HEK293 (cell line): ENCODE results near the gene KLF12.

ENCODE experiments used
- CTCF ChIA-PET: fragments of 350-600 bp; formaldehyde crosslinking; extraction: SDS; loops from one replicate; lab custom pipeline; 2021; ENCODE audit warnings: antibody characterized with exemption; lab: Yijun Ruan, JAX
- POLR2A ChIA-PET: fragments of 300-600 bp; formaldehyde crosslinking; extraction: SDS; loops from one replicate; lab custom pipeline; 2020; ENCODE audit warnings: antibody characterized with exemption, inconsistent platforms; lab: Yijun Ruan, JAX
- H3K27ac ChIP-seq: fragments of 200-500 bp; sonication (Bioruptor generic); 2 replicates; pipeline ENCODE4 v1.5.1; 2014; ENCODE audit warnings: low read depth, low read length, control low read depth, inconsistent platforms; ENCODE audit errors: extremely low read depth
- H3K36me3 ChIP-seq, 2 experiments: fragments of 200-500 bp in 1 of 2; sonication (Bioruptor generic) in 1 of 2; 1 replicate in 1 of 2; 2 replicates in 1 of 2; pipeline ENCODE4 v1.5.1; 2014 to 2017; ENCODE audit warnings: inconsistent platforms in 2 of 2, low read length in 2 of 2; ENCODE audit not compliant: control insufficient read depth in 2 of 2, insufficient read depth in 1 of 2
- H3K4me1 ChIP-seq: fragments of 200-500 bp; sonication (Bioruptor generic); 2 replicates; pipeline ENCODE4 v1.5.1; 2014; ENCODE audit warnings: mild to moderate bottlenecking, low read length, inconsistent platforms; ENCODE audit not compliant: control insufficient read depth, insufficient read depth
- H3K4me3 ChIP-seq: 2 replicates; pipeline ENCODE4 v1.5.1; 2011; ENCODE audit warnings: low read depth, mild to moderate bottlenecking, control low read depth, low read length, moderate library complexity
- H3K9me3 ChIP-seq: fragments of 200-500 bp; sonication (Bioruptor generic); 2 replicates; pipeline ENCODE4 v1.5.1; 2014; ENCODE audit warnings: low read depth, low read length, inconsistent platforms; ENCODE audit not compliant: control insufficient read depth, insufficient read depth
- BCL11A ChIP-seq: fragments of 450-650 bp; formaldehyde crosslinking; IDR thresholded peaks from 2 replicates; pipeline ENCODE4 v1.5.1; 2016; ENCODE audit warnings: low read depth, missing biosample characterization, missing genetic modification characterization
- GLIS2 ChIP-seq: fragments of 450-650 bp; formaldehyde crosslinking; IDR thresholded peaks from 2 replicates; pipeline ENCODE4 v1.5.1; 2016; ENCODE audit warnings: missing biosample characterization, missing genetic modification characterization
- KLF1 ChIP-seq: fragments of 450-650 bp; formaldehyde crosslinking; IDR thresholded peaks from 2 replicates; pipeline ENCODE4 v1.5.1; 2016; ENCODE audit warnings: missing biosample characterization, missing genetic modification characterization
- TCF7L2 ChIP-seq: IDR thresholded peaks from 2 replicates; pipeline ENCODE4 v1.6.1; 2011; ENCODE audit warnings: low read depth, mild to moderate bottlenecking, inconsistent platforms, low read length, moderate library complexity, borderline replicate concordance
- YY1 ChIP-seq: fragments of 450-650 bp; formaldehyde crosslinking; IDR thresholded peaks from 2 replicates; pipeline ENCODE4 v1.5.1; 2018; ENCODE audit warnings: missing biosample characterization, missing genetic modification characterization
- ZBTB49 ChIP-seq: fragments of 450-650 bp; formaldehyde crosslinking; IDR thresholded peaks from 2 replicates; pipeline ENCODE4 v1.5.1; 2016; ENCODE audit warnings: missing biosample characterization, missing genetic modification characterization, low read depth
- ZFP41 ChIP-seq: fragments of 450-650 bp; formaldehyde crosslinking; IDR thresholded peaks from 2 replicates; pipeline ENCODE4 v1.5.1; 2016; ENCODE audit warnings: missing biosample characterization, missing genetic modification characterization, borderline replicate concordance
- ZIC2 ChIP-seq: fragments of 450-650 bp; formaldehyde crosslinking; IDR thresholded peaks from 2 replicates; pipeline ENCODE4 v1.5.1; 2016; ENCODE audit warnings: missing biosample characterization, missing genetic modification characterization
- ZNF10 ChIP-seq: fragments of 450-650 bp; formaldehyde crosslinking; IDR thresholded peaks from 2 replicates; pipeline ENCODE4 v1.5.1; 2017; ENCODE audit warnings: missing biosample characterization, missing genetic modification characterization
- ZNF121 ChIP-seq: fragments of 450-650 bp; formaldehyde crosslinking; IDR thresholded peaks from 2 replicates; pipeline ENCODE4 v1.5.1; 2016; ENCODE audit warnings: missing biosample characterization, missing genetic modification characterization
- ZNF146 ChIP-seq: fragments of 450-650 bp; formaldehyde crosslinking; IDR thresholded peaks from 2 replicates; pipeline ENCODE4 v1.5.1; 2016; ENCODE audit warnings: missing biosample characterization, missing genetic modification characterization
- ZNF202 ChIP-seq: fragments of 450-650 bp; formaldehyde crosslinking; IDR thresholded peaks from 2 replicates; pipeline ENCODE4 v1.5.1; 2016; ENCODE audit warnings: missing biosample characterization, missing genetic modification characterization, borderline replicate concordance
- ZNF211 ChIP-seq: fragments of 450-650 bp; formaldehyde crosslinking; IDR thresholded peaks from 2 replicates; pipeline ENCODE4 v1.5.1; 2016; ENCODE audit warnings: low read depth, missing biosample characterization, missing genetic modification characterization
- ZNF214 ChIP-seq: fragments of 450-650 bp; formaldehyde crosslinking; IDR thresholded peaks from 2 replicates; pipeline ENCODE4 v1.5.1; 2017; ENCODE audit warnings: missing biosample characterization, mild to moderate bottlenecking, missing genetic modification characterization, borderline replicate concordance
- ZNF274 ChIP-seq, 2 experiments: fragments of 200-500 bp in 1 of 2; fragments of 450-650 bp in 1 of 2; sonication (Bioruptor generic) in 1 of 2; formaldehyde crosslinking in 1 of 2; IDR thresholded peaks; 2 replicates each; pipeline versions ENCODE4 v1.5.1 to v1.6.1; 2014 to 2016; ENCODE audit warnings: borderline replicate concordance in 1 of 2, inconsistent platforms in 1 of 2, low read length in 1 of 2, missing biosample characterization in 1 of 2, missing genetic modification characterization in 1 of 2
- ZNF292 ChIP-seq: fragments of 450-650 bp; formaldehyde crosslinking; IDR thresholded peaks from 2 replicates; pipeline ENCODE4 v1.5.1; 2016; ENCODE audit warnings: low read depth, missing biosample characterization, missing genetic modification characterization, borderline replicate concordance
- ZNF350 ChIP-seq: fragments of 450-650 bp; formaldehyde crosslinking; IDR thresholded peaks from 2 replicates; pipeline ENCODE4 v1.5.0; 2017; ENCODE audit warnings: missing biosample characterization, mild to moderate bottlenecking, missing genetic modification characterization
- ZNF529 ChIP-seq: fragments of 450-650 bp; formaldehyde crosslinking; IDR thresholded peaks from 2 replicates; pipeline ENCODE4 v1.5.1; 2017; ENCODE audit warnings: missing genetic modification characterization, missing biosample characterization; ENCODE audit not compliant: insufficient replicate concordance
- ZNF555 ChIP-seq: fragments of 450-650 bp; formaldehyde crosslinking; conservative IDR thresholded peaks from 2 replicates; pipeline ENCODE4 v1.5.1; 2017; ENCODE audit warnings: missing biosample characterization, mild to moderate bottlenecking, missing genetic modification characterization, inconsistent platforms
- ZNF580 ChIP-seq: fragments of 450-650 bp; formaldehyde crosslinking; IDR thresholded peaks from 2 replicates; pipeline ENCODE4 v1.5.1; 2016; ENCODE audit warnings: missing biosample characterization, missing genetic modification characterization
- ZNF585B ChIP-seq: fragments of 450-650 bp; formaldehyde crosslinking; IDR thresholded peaks from 2 replicates; pipeline ENCODE4 v1.5.1; 2016; ENCODE audit warnings: missing biosample characterization, missing genetic modification characterization
- ZNF626 ChIP-seq: fragments of 450-650 bp; sonication (Bioruptor Pico); formaldehyde crosslinking; IDR thresholded peaks from 2 replicates; pipeline ENCODE4 v1.5.1; 2018; ENCODE audit warnings: missing biosample characterization, missing genetic modification characterization, inconsistent platforms
- ZNF645 ChIP-seq: fragments of 450-650 bp; formaldehyde crosslinking; IDR thresholded peaks from 2 replicates; pipeline ENCODE4; 2016; ENCODE audit warnings: missing biosample characterization, missing genetic modification characterization
- ZNF776 ChIP-seq: fragments of 450-650 bp; formaldehyde crosslinking; IDR thresholded peaks from 2 replicates; pipeline ENCODE4 v1.5.0; 2017; ENCODE audit warnings: missing biosample characterization, missing genetic modification characterization, borderline replicate concordance
- ZNF792 ChIP-seq: fragments of 450-650 bp; formaldehyde crosslinking; IDR thresholded peaks from 2 replicates; pipeline ENCODE4 v1.5.1; 2016; ENCODE audit warnings: missing biosample characterization, missing genetic modification characterization

Gene KLF12

GRCh38 chr13:74098077-74098476, 36.1 kb downstream of the KLF12 start:
- no peak for TF ChIP-seq ZNF792
- TF ChIP-seq ZNF350 (tag by site-specific recombination): no peak
- no peak for TF ChIP-seq KLF1 (tag by site-specific recombination)
- TF ChIP-seq ZNF645 (tag by site-specific recombination): no peak
- no peak for TF ChIP-seq ZNF146 (tag by site-specific recombination)
- TF ChIP-seq YY1: no peak
- no peak for TF ChIP-seq ZFP41 (tag by site-specific recombination)
- no peak for TF ChIP-seq ZNF202 (tag by site-specific recombination)
- TF ChIP-seq ZNF776 (tag by site-specific recombination): no peak
- no peak for TF ChIP-seq ZNF626
- TF ChIP-seq ZNF529 (tag by site-specific recombination): no peak
- no peak for TF ChIP-seq ZNF121 (tag by site-specific recombination)
- Histone ChIP-seq H3K4me3 (no peak overlapping the region), H3K4me1 (no peaks in the 10 kb centered on the region), H3K27ac (no peak overlapping the region), H3K36me3 (no peaks in the 10 kb centered on the region), H3K9me3 (no peaks in the 10 kb centered on the region)
- ChIA-PET POLR2A (no interaction called here), CTCF (interaction anchor here (0.6 kb wide), 1 partner anchor 778 kb away, joined by 4 read pairs; no protein-coding TSS in a partner anchor)

- POLR2A ChIA-PET: no interaction called here
- Histone ChIP-seq H3K4me1 (no peaks in the 10 kb centered on the region), H3K4me3 (no peak overlapping the region), H3K27ac (no peak overlapping the region), H3K9me3 (no peaks in the 10 kb centered on the region), H3K36me3 (no peaks in the 10 kb centered on the region)
- TF ChIP-seq BCL11A: no peak
- no peak for TF ChIP-seq ZNF626
- TF ChIP-seq ZNF10 (tag by site-specific recombination): no peak
- TF ChIP-seq ZBTB49 (tag by site-specific recombination): no peak
- no peak for TF ChIP-seq ZNF274 (IDR thresholded peaks at IDR 0.05; ENCODE audit: low read length)
- TF ChIP-seq ZNF274 (tag by site-specific recombination; IDR thresholded peaks at IDR 0.05; ENCODE audit: borderline replicate concordance): no peak
- TF ChIP-seq ZIC2 (tag by site-specific recombination): no peak
- TF ChIP-seq KLF1 (tag by site-specific recombination): no peak
- no peak for TF ChIP-seq ZNF214 (tag by site-specific recombination)
- no peak for TF ChIP-seq ZNF585B (tag by site-specific recombination)
- no peak for TF ChIP-seq ZNF555
- TF ChIP-seq ZNF121 (tag by site-specific recombination): no peak
- no peak for TF ChIP-seq ZNF211 (tag by site-specific recombination)
- no peak for TF ChIP-seq GLIS2 (tag by site-specific recombination)
- no peak for TF ChIP-seq ZNF580
- TF ChIP-seq TCF7L2: no peak
- TF ChIP-seq ZNF292: no peak
- CTCF ChIA-PET: no interaction called here
Observed at GRCh38 chr13:74097116-74097515, 37.1 kb downstream of the KLF12 start.
